SK-N-SH treated with all-trans-retinoic acid at 6 μM for 48 hours (cell line): Measurements from ENCODE around the gene SRXN1.

Source experiments
- ATAC-seq: fragments of 200-7000 bp; cut with Tn5 transposase; 3 replicates; pipeline ENCODE4 v1.9.1; 2020; ENCODE audit warnings: mild to moderate bottlenecking, moderate library complexity
- ARNTL ChIP-seq: fragments of 450-650 bp; formaldehyde crosslinking; IDR thresholded peaks from 2 replicates; pipeline ENCODE4 v1.5.0; 2020; ENCODE audit warnings: low read depth, mild to moderate bottlenecking, moderate library complexity, borderline replicate concordance
- BACH2 ChIP-seq: fragments of 250-450 bp; sonication (Bioruptor Pico); IDR thresholded peaks from 2 replicates; pipeline ENCODE4 v1.9.0; 2021; ENCODE audit warnings: mild to moderate bottlenecking, borderline replicate concordance
- CSDC2 ChIP-seq: fragments of 250-450 bp; sonication (Bioruptor Pico); IDR thresholded peaks from 2 replicates; pipeline ENCODE4 v1.5.0; 2020; ENCODE audit warnings: mild to moderate bottlenecking, moderate library complexity
- GLIS3 ChIP-seq: fragments of 250-450 bp; sonication (Bioruptor Pico); IDR thresholded peaks from 2 replicates; pipeline ENCODE4 v1.5.0; 2020; ENCODE audit warnings: mild to moderate bottlenecking, moderate library complexity
- ISL1 ChIP-seq: fragments of 250-450 bp; sonication (Bioruptor Pico); IDR thresholded peaks from 2 replicates; pipeline ENCODE4 v2.1.2; 2022; ENCODE audit warnings: mild to moderate bottlenecking, moderate library complexity
- OSR1 ChIP-seq: fragments of 250-450 bp; sonication (Bioruptor Pico); IDR thresholded peaks from 2 replicates; pipeline ENCODE4 v1.8.0; 2022; ENCODE audit warnings: moderate library complexity, mild to moderate bottlenecking, inconsistent platforms
- PPARA ChIP-seq: fragments of 250-450 bp; sonication (Bioruptor Pico); IDR thresholded peaks from 2 replicates; pipeline ENCODE4 v1.5.0; 2020; ENCODE audit warnings: mild to moderate bottlenecking, borderline replicate concordance
- RARB ChIP-seq: fragments of 250-450 bp; sonication (Bioruptor Pico); IDR thresholded peaks from 2 replicates; pipeline ENCODE4 v1.8.0; 2021; ENCODE audit warnings: mild to moderate bottlenecking, moderate library complexity
- SNAI2 ChIP-seq: fragments of 250-450 bp; sonication (Bioruptor Pico); IDR thresholded peaks from 2 replicates; pipeline ENCODE4 v1.5.0; 2020; ENCODE audit warnings: mild to moderate bottlenecking, moderate library complexity
- TCF4 ChIP-seq: fragments of 250-450 bp; sonication (Bioruptor Pico); IDR thresholded peaks from 2 replicates; pipeline ENCODE4 v1.8.0; 2021; ENCODE audit warnings: mild to moderate bottlenecking, moderate library complexity, borderline replicate concordance
- TOX ChIP-seq: fragments of 250-450 bp; sonication (Bioruptor Pico); IDR thresholded peaks from 2 replicates; pipeline ENCODE4 v1.8.0; 2021; ENCODE audit warnings: mild to moderate bottlenecking, moderate library complexity, borderline replicate concordance
- ZC3H10 ChIP-seq: fragments of 250-450 bp; sonication (Bioruptor Pico); IDR thresholded peaks from 2 replicates; pipeline ENCODE4 v1.5.1; 2021; ENCODE audit warnings: mild to moderate bottlenecking, moderate library complexity
- ZFP3 ChIP-seq: fragments of 250-450 bp; sonication (Bioruptor Pico); IDR thresholded peaks from 2 replicates; pipeline ENCODE4 v1.5.0; 2020; ENCODE audit warnings: mild to moderate bottlenecking, moderate library complexity
- ZFP30 ChIP-seq: fragments of 450-650 bp; formaldehyde crosslinking; IDR thresholded peaks from 2 replicates; pipeline ENCODE4 v1.5.0; 2022; ENCODE audit warnings: mild to moderate bottlenecking, moderate library complexity
- ZNF565 ChIP-seq: fragments of 450-650 bp; formaldehyde crosslinking; conservative IDR thresholded peaks from 2 replicates; pipeline ENCODE4 v1.5.0; 2020; ENCODE audit warnings: low read depth, mild to moderate bottlenecking, moderate library complexity
- ZNF70 ChIP-seq: fragments of 450-650 bp; formaldehyde crosslinking; IDR thresholded peaks from 2 replicates; pipeline ENCODE4 v1.5.0; 2020; ENCODE audit warnings: mild to moderate bottlenecking, moderate library complexity
- ZNF8 ChIP-seq: fragments of 450-650 bp; formaldehyde crosslinking; IDR thresholded peaks from 2 replicates; pipeline ENCODE4 v1.5.0; 2020; ENCODE audit warnings: mild to moderate bottlenecking, moderate library complexity
- TF ChIP-seq, protein P1 (sequence below): fragments of 250-450 bp; sonication (Bioruptor Pico); IDR thresholded peaks from 2 replicates; pipeline ENCODE4 v1.5.0; 2020; ENCODE audit warnings: mild to moderate bottlenecking, moderate library complexity
- TF ChIP-seq, protein P2 (sequence below): fragments of 250-450 bp; sonication (Bioruptor Pico); IDR thresholded peaks from 2 replicates; pipeline ENCODE4 v1.8.0; 2021; ENCODE audit warnings: low read depth, mild to moderate bottlenecking, moderate library complexity, borderline replicate concordance
- TF ChIP-seq, protein P3 (sequence below): fragments of 250-450 bp; sonication (Bioruptor Pico); IDR thresholded peaks from 2 replicates; pipeline ENCODE4 v1.5.1; 2020; ENCODE audit warnings: low read depth, mild to moderate bottlenecking, moderate library complexity
- TF ChIP-seq, protein P4 (sequence below): fragments of 250-450 bp; sonication (Bioruptor Pico); IDR thresholded peaks from 2 replicates; pipeline ENCODE4 v1.5.1; 2021; ENCODE audit warnings: mild to moderate bottlenecking, moderate library complexity
- TF ChIP-seq, protein P5 (sequence below): fragments of 250-450 bp; sonication (Bioruptor Pico); IDR thresholded peaks from 2 replicates; pipeline ENCODE4 v1.8.0; 2020; ENCODE audit warnings: mild to moderate bottlenecking, moderate library complexity, borderline replicate concordance

The SRXN1 gene

DNA sequence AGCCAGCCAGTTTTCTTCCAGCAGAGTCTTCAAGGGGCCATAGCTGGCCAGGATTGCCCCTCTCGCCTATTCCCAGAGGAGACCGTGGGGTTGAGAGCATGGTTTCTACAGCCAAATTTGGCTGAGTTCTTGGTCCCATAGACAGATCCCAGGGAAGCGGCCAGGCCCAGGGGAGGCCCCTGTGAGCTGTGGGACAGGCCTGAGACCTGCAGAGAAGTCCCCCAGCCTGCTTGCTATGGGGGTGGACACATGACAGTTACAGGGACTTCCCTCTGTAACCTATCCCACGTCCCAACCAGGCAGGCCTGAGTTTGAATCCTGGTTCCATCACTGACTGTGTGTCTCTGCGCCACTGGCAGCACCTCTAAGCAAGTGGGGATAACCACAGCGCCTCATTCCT, 45.5 kb downstream of the SRXN1 start:
- TF ChIP-seq, protein P1, sequence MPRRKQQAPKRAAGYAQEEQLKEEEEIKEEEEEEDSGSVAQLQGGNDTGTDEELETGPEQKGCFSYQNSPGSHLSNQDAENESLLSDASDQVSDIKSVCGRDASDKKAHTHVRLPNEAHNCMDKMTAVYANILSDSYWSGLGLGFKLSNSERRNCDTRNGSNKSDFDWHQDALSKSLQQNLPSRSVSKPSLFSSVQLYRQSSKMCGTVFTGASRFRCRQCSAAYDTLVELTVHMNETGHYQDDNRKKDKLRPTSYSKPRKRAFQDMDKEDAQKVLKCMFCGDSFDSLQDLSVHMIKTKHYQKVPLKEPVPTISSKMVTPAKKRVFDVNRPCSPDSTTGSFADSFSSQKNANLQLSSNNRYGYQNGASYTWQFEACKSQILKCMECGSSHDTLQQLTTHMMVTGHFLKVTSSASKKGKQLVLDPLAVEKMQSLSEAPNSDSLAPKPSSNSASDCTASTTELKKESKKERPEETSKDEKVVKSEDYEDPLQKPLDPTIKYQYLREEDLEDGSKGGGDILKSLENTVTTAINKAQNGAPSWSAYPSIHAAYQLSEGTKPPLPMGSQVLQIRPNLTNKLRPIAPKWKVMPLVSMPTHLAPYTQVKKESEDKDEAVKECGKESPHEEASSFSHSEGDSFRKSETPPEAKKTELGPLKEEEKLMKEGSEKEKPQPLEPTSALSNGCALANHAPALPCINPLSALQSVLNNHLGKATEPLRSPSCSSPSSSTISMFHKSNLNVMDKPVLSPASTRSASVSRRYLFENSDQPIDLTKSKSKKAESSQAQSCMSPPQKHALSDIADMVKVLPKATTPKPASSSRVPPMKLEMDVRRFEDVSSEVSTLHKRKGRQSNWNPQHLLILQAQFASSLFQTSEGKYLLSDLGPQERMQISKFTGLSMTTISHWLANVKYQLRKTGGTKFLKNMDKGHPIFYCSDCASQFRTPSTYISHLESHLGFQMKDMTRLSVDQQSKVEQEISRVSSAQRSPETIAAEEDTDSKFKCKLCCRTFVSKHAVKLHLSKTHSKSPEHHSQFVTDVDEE (CRISPR knock-in tag), result no peak
- TF ChIP-seq ARNTL (no peak), TCF4 (CRISPR knock-in tag) (no peak), ZFP30 (CRISPR knock-in tag) (no peak), ZNF8 (CRISPR knock-in tag) (no peak), OSR1 (no peak), BACH2 (CRISPR knock-in tag) (no peak), GLIS3 (CRISPR knock-in tag) (no peak), SNAI2 (CRISPR knock-in tag) (no peak), ZNF565 (CRISPR knock-in tag) (no peak), ZNF70 (no peak), CSDC2 (CRISPR knock-in tag) (no peak), RARB (CRISPR knock-in tag) (no peak), PPARA (CRISPR knock-in tag) (no peak), TOX (CRISPR knock-in tag) (no peak)
- TF ChIP-seq, protein P2, sequence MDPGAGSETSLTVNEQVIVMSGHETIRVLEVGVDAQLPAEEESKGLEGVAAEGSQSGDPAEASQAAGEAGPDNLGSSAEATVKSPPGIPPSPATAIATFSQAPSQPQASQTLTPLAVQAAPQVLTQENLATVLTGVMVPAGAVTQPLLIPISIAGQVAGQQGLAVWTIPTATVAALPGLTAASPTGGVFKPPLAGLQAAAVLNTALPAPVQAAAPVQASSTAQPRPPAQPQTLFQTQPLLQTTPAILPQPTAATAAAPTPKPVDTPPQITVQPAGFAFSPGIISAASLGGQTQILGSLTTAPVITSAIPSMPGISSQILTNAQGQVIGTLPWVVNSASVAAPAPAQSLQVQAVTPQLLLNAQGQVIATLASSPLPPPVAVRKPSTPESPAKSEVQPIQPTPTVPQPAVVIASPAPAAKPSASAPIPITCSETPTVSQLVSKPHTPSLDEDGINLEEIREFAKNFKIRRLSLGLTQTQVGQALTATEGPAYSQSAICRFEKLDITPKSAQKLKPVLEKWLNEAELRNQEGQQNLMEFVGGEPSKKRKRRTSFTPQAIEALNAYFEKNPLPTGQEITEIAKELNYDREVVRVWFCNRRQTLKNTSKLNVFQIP, result no peak
- TF ChIP-seq, protein P3, sequence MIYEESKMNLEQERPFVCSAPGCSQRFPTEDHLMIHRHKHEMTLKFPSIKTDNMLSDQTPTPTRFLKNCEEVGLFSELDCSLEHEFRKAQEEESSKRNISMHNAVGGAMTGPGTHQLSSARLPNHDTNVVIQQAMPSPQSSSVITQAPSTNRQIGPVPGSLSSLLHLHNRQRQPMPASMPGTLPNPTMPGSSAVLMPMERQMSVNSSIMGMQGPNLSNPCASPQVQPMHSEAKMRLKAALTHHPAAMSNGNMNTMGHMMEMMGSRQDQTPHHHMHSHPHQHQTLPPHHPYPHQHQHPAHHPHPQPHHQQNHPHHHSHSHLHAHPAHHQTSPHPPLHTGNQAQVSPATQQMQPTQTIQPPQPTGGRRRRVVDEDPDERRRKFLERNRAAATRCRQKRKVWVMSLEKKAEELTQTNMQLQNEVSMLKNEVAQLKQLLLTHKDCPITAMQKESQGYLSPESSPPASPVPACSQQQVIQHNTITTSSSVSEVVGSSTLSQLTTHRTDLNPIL, result no peak
- TF ChIP-seq, all 23 proteins: peak for 0
- no peak for ATAC-seq

DNA sequence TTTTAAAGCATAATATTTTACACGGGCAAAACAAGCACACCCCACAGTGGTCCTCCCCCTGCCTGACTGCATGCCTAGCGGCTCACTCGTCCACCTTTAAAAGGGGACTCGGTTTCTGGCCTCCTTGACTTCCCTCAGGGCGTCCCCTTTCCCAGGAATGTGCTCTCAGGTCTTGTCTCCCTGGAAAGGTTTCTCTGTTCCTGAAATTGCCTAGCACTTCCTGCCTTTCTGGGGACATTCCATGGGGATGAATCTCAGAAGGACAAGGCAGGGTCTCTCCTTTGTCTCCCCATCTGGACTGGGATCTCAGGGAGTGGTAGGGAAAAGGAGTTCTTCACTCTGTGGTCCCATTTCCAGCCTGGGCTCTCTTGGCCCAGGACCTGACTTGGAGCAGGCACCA, 47.8 kb downstream of the SRXN1 start:
- TF ChIP-seq SNAI2 (CRISPR knock-in tag) (no peak), PPARA (CRISPR knock-in tag) (no peak), OSR1 (no peak), CSDC2 (CRISPR knock-in tag) (no peak), RARB (CRISPR knock-in tag) (no peak), ZC3H10 (CRISPR knock-in tag) (no peak), ZFP3 (CRISPR knock-in tag) (no peak), ZFP30 (CRISPR knock-in tag) (no peak), TOX (CRISPR knock-in tag) (no peak), ARNTL (no peak)
- TF ChIP-seq, protein P4, sequence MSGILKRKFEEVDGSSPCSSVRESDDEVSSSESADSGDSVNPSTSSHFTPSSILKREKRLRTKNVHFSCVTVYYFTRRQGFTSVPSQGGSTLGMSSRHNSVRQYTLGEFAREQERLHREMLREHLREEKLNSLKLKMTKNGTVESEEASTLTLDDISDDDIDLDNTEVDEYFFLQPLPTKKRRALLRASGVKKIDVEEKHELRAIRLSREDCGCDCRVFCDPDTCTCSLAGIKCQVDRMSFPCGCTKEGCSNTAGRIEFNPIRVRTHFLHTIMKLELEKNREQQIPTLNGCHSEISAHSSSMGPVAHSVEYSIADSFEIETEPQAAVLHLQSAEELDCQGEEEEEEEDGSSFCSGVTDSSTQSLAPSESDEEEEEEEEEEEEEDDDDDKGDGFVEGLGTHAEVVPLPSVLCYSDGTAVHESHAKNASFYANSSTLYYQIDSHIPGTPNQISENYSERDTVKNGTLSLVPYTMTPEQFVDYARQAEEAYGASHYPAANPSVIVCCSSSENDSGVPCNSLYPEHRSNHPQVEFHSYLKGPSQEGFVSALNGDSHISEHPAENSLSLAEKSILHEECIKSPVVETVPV, result no peak
- no peak for ATAC-seq

DNA sequence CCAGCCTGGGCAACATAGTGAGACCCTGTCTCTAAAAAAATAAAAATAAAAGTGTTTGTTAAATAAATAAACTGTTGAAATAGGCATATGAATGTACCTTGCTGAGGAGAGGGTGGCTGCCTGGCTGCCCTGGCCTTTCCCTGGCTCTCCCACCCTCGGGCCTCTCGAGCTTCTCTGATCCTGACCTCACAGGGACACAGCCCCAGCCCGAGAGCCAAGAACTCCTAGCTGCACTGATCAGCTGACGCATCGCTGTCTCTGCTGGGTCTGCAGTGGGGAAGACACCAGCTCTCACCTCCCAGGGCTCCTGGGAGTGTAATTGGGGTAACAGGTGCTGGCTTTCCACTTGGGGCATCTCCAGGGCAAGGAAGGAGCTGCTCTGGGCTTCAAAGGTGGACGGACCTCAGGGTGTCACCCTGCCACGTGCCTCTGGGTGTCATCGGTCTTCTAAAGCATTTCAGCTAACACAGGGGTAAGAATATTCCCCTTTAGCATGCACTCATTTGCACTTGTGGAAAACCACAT, 49.8 kb downstream of the SRXN1 start:
- no peak for ATAC-seq
- TF ChIP-seq BACH2 (CRISPR knock-in tag) (no peak), OSR1 (no peak), RARB (CRISPR knock-in tag) (no peak), SNAI2 (CRISPR knock-in tag) (no peak), CSDC2 (CRISPR knock-in tag) (no peak), ZFP30 (CRISPR knock-in tag) (no peak), ISL1 (CRISPR knock-in tag) (no peak), GLIS3 (CRISPR knock-in tag) (no peak), TOX (CRISPR knock-in tag) (no peak), ZNF565 (CRISPR knock-in tag) (no peak), ZFP3 (CRISPR knock-in tag) (no peak)
- TF ChIP-seq, protein P2, result no peak
- TF ChIP-seq, protein P1 (CRISPR knock-in tag), result no peak
- TF ChIP-seq, protein P5, sequence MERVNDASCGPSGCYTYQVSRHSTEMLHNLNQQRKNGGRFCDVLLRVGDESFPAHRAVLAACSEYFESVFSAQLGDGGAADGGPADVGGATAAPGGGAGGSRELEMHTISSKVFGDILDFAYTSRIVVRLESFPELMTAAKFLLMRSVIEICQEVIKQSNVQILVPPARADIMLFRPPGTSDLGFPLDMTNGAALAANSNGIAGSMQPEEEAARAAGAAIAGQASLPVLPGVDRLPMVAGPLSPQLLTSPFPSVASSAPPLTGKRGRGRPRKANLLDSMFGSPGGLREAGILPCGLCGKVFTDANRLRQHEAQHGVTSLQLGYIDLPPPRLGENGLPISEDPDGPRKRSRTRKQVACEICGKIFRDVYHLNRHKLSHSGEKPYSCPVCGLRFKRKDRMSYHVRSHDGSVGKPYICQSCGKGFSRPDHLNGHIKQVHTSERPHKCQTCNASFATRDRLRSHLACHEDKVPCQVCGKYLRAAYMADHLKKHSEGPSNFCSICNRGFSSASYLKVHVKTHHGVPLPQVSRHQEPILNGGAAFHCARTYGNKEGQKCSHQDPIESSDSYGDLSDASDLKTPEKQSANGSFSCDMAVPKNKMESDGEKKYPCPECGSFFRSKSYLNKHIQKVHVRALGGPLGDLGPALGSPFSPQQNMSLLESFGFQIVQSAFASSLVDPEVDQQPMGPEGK (CRISPR knock-in tag), result no peak
